SK-N-SH treated with all-trans-retinoic acid at 6 μM for 48 hours (cell line): ENCODE data around the gene CROCC2.

Source experiments
- ATAC-seq: fragments of 200-7000 bp; cut with Tn5 transposase; 3 replicates; pipeline ENCODE4 v1.9.1; 2020; ENCODE audit warnings: mild to moderate bottlenecking, moderate library complexity
- ARNTL ChIP-seq: fragments of 450-650 bp; formaldehyde crosslinking; IDR thresholded peaks from 2 replicates; pipeline ENCODE4 v1.5.0; 2020; ENCODE audit warnings: low read depth, mild to moderate bottlenecking, moderate library complexity, borderline replicate concordance
- BACH2 ChIP-seq: fragments of 250-450 bp; sonication (Bioruptor Pico); IDR thresholded peaks from 2 replicates; pipeline ENCODE4 v1.9.0; 2021; ENCODE audit warnings: mild to moderate bottlenecking, borderline replicate concordance
- CSDC2 ChIP-seq: fragments of 250-450 bp; sonication (Bioruptor Pico); IDR thresholded peaks from 2 replicates; pipeline ENCODE4 v1.5.0; 2020; ENCODE audit warnings: mild to moderate bottlenecking, moderate library complexity
- CSRNP3 ChIP-seq: fragments of 250-450 bp; sonication (Bioruptor Pico); IDR thresholded peaks from 2 replicates; pipeline ENCODE4 v1.5.1; 2021; ENCODE audit warnings: mild to moderate bottlenecking, moderate library complexity
- ESRRG ChIP-seq: fragments of 250-450 bp; sonication (Bioruptor Pico); IDR thresholded peaks from 2 replicates; pipeline ENCODE4 v1.6.1; 2021; ENCODE audit warnings: mild to moderate bottlenecking
- GLIS3 ChIP-seq: fragments of 250-450 bp; sonication (Bioruptor Pico); IDR thresholded peaks from 2 replicates; pipeline ENCODE4 v1.5.0; 2020; ENCODE audit warnings: mild to moderate bottlenecking, moderate library complexity
- ISL1 ChIP-seq: fragments of 250-450 bp; sonication (Bioruptor Pico); IDR thresholded peaks from 2 replicates; pipeline ENCODE4 v2.1.2; 2022; ENCODE audit warnings: mild to moderate bottlenecking, moderate library complexity
- OSR1 ChIP-seq: fragments of 250-450 bp; sonication (Bioruptor Pico); IDR thresholded peaks from 2 replicates; pipeline ENCODE4 v1.8.0; 2022; ENCODE audit warnings: moderate library complexity, mild to moderate bottlenecking, inconsistent platforms
- PATZ1 ChIP-seq: fragments of 250-450 bp; sonication (Bioruptor Pico); IDR thresholded peaks from 2 replicates; pipeline ENCODE4 v1.8.0; 2020; ENCODE audit warnings: mild to moderate bottlenecking, moderate library complexity, borderline replicate concordance
- PPARA ChIP-seq: fragments of 250-450 bp; sonication (Bioruptor Pico); IDR thresholded peaks from 2 replicates; pipeline ENCODE4 v1.5.0; 2020; ENCODE audit warnings: mild to moderate bottlenecking, borderline replicate concordance
- SNAI2 ChIP-seq: fragments of 250-450 bp; sonication (Bioruptor Pico); IDR thresholded peaks from 2 replicates; pipeline ENCODE4 v1.5.0; 2020; ENCODE audit warnings: mild to moderate bottlenecking, moderate library complexity
- TCF4 ChIP-seq: fragments of 250-450 bp; sonication (Bioruptor Pico); IDR thresholded peaks from 2 replicates; pipeline ENCODE4 v1.8.0; 2021; ENCODE audit warnings: mild to moderate bottlenecking, moderate library complexity, borderline replicate concordance
- TOX ChIP-seq: fragments of 250-450 bp; sonication (Bioruptor Pico); IDR thresholded peaks from 2 replicates; pipeline ENCODE4 v1.8.0; 2021; ENCODE audit warnings: mild to moderate bottlenecking, moderate library complexity, borderline replicate concordance
- TSHZ2 ChIP-seq: fragments of 250-450 bp; sonication (Bioruptor Pico); IDR thresholded peaks from 2 replicates; pipeline ENCODE4 v1.5.0; 2020; ENCODE audit warnings: mild to moderate bottlenecking, moderate library complexity
- ZC3H10 ChIP-seq: fragments of 250-450 bp; sonication (Bioruptor Pico); IDR thresholded peaks from 2 replicates; pipeline ENCODE4 v1.5.1; 2021; ENCODE audit warnings: mild to moderate bottlenecking, moderate library complexity
- ZFP3 ChIP-seq: fragments of 250-450 bp; sonication (Bioruptor Pico); IDR thresholded peaks from 2 replicates; pipeline ENCODE4 v1.5.0; 2020; ENCODE audit warnings: mild to moderate bottlenecking, moderate library complexity
- ZFP30 ChIP-seq: fragments of 450-650 bp; formaldehyde crosslinking; IDR thresholded peaks from 2 replicates; pipeline ENCODE4 v1.5.0; 2022; ENCODE audit warnings: mild to moderate bottlenecking, moderate library complexity
- ZNF565 ChIP-seq: fragments of 450-650 bp; formaldehyde crosslinking; conservative IDR thresholded peaks from 2 replicates; pipeline ENCODE4 v1.5.0; 2020; ENCODE audit warnings: low read depth, mild to moderate bottlenecking, moderate library complexity
- ZNF70 ChIP-seq: fragments of 450-650 bp; formaldehyde crosslinking; IDR thresholded peaks from 2 replicates; pipeline ENCODE4 v1.5.0; 2020; ENCODE audit warnings: mild to moderate bottlenecking, moderate library complexity
- ZNF8 ChIP-seq: fragments of 450-650 bp; formaldehyde crosslinking; IDR thresholded peaks from 2 replicates; pipeline ENCODE4 v1.5.0; 2020; ENCODE audit warnings: mild to moderate bottlenecking, moderate library complexity
- TF ChIP-seq, protein P1 (sequence below): fragments of 250-450 bp; sonication (Bioruptor Pico); IDR thresholded peaks from 2 replicates; pipeline ENCODE4 v1.5.1; 2020; ENCODE audit warnings: low read depth, mild to moderate bottlenecking, moderate library complexity
- TF ChIP-seq, protein P2 (sequence below): fragments of 250-450 bp; sonication (Bioruptor Pico); IDR thresholded peaks from 2 replicates; pipeline ENCODE4 v1.8.0; 2021; ENCODE audit warnings: low read depth, mild to moderate bottlenecking, moderate library complexity, borderline replicate concordance

The CROCC2 gene

DNA sequence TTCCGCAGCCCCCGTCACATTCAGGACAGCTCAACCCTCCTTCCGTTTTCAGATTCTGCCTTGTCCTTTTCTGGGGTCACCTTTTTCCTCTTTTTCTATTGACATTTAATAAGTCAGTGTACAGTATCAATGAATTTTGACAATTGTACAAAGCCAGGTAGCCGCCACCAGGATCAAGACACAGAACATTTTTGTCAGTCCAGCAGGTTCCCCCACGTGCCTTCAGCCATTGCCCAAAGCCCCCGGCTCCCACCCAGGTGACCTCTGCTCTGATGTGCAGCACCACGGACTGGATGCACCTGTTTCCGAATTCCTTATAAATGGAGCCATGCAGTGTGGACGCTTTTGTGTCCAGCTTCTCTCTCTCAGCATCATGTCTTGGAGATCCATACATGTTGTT lies 30.0 kb downstream of the CROCC2 start:
- ATAC-seq: no peak
- TF ChIP-seq ZNF70 (CRISPR knock-in tag): no peak
- no peak for TF ChIP-seq ARNTL
- no peak for TF ChIP-seq CSDC2 (CRISPR knock-in tag)
- TF ChIP-seq ZFP30: no peak
- TF ChIP-seq, protein P1, sequence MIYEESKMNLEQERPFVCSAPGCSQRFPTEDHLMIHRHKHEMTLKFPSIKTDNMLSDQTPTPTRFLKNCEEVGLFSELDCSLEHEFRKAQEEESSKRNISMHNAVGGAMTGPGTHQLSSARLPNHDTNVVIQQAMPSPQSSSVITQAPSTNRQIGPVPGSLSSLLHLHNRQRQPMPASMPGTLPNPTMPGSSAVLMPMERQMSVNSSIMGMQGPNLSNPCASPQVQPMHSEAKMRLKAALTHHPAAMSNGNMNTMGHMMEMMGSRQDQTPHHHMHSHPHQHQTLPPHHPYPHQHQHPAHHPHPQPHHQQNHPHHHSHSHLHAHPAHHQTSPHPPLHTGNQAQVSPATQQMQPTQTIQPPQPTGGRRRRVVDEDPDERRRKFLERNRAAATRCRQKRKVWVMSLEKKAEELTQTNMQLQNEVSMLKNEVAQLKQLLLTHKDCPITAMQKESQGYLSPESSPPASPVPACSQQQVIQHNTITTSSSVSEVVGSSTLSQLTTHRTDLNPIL (CRISPR knock-in tag): no peak
- TF ChIP-seq, all 23 proteins: peak for 0

- no peak for ATAC-seq
- TF ChIP-seq ZFP30: no peak
- no peak for TF ChIP-seq ZNF565 (CRISPR knock-in tag)
- TF ChIP-seq ZC3H10 (CRISPR knock-in tag): no peak
- no peak for TF ChIP-seq BACH2
- TF ChIP-seq, protein P1 (CRISPR knock-in tag): no peak
- TF ChIP-seq ISL1: no peak
- TF ChIP-seq CSDC2 (CRISPR knock-in tag): no peak
- TF ChIP-seq TSHZ2: no peak
- TF ChIP-seq CSRNP3 (CRISPR knock-in tag): no peak
- no peak for TF ChIP-seq SNAI2 (CRISPR knock-in tag)
- TF ChIP-seq ZFP3 (CRISPR knock-in tag): no peak
- no peak for TF ChIP-seq TOX (CRISPR knock-in tag)
- TF ChIP-seq ZNF70 (CRISPR knock-in tag): no peak
- TF ChIP-seq PPARA: no peak
- TF ChIP-seq, protein P2, sequence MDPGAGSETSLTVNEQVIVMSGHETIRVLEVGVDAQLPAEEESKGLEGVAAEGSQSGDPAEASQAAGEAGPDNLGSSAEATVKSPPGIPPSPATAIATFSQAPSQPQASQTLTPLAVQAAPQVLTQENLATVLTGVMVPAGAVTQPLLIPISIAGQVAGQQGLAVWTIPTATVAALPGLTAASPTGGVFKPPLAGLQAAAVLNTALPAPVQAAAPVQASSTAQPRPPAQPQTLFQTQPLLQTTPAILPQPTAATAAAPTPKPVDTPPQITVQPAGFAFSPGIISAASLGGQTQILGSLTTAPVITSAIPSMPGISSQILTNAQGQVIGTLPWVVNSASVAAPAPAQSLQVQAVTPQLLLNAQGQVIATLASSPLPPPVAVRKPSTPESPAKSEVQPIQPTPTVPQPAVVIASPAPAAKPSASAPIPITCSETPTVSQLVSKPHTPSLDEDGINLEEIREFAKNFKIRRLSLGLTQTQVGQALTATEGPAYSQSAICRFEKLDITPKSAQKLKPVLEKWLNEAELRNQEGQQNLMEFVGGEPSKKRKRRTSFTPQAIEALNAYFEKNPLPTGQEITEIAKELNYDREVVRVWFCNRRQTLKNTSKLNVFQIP (CRISPR knock-in tag): no peak
- no peak for TF ChIP-seq ESRRG (CRISPR knock-in tag)
- no peak for TF ChIP-seq GLIS3 (CRISPR knock-in tag)
- TF ChIP-seq TCF4: no peak
- TF ChIP-seq PATZ1 (CRISPR knock-in tag): no peak
- no peak for TF ChIP-seq ZNF8 (CRISPR knock-in tag)
Measured at GRCh38 chr2:240946046-240946445, 39.9 kb downstream of the CROCC2 start.

- no peak for ATAC-seq
- no peak for TF ChIP-seq ISL1
- TF ChIP-seq ZFP30: no peak
- TF ChIP-seq ESRRG (CRISPR knock-in tag): no peak
- TF ChIP-seq TCF4: no peak
- no peak for TF ChIP-seq ZNF565 (CRISPR knock-in tag)
- TF ChIP-seq, protein P1 (CRISPR knock-in tag): no peak
- no peak for TF ChIP-seq TOX (CRISPR knock-in tag)
- TF ChIP-seq ZNF70 (CRISPR knock-in tag): no peak
- no peak for TF ChIP-seq OSR1 (CRISPR knock-in tag)
- no peak for TF ChIP-seq CSDC2 (CRISPR knock-in tag)
- no peak for TF ChIP-seq PATZ1 (CRISPR knock-in tag)
- TF ChIP-seq BACH2: no peak
- TF ChIP-seq PPARA: no peak
- TF ChIP-seq, protein P2 (CRISPR knock-in tag): no peak
Measured at GRCh38 chr2:240946654-240947053, 40.5 kb downstream of the CROCC2 start.
